Stomach (tissue), 9 donors: ENCODE results near the gene C1orf167. TPM values are rescaled to one million over a fixed set of nuclear protein-coding genes. Genes with fewer than 3 reads are reported as not detected.
A peak's percentile ranks its signal among the peaks of the same experiment; 100 is the strongest.

Experiments
- DNase-seq, 2 donors: peaks; one replicate each; pipeline versions ENCODE4 v3.0.0 to v3.0.0-alpha.2; 2013 to 2019
- H3K27ac ChIP-seq, 5 donors: fragments of 200-600 bp in 4 of 5; sonication (generic) in 4 of 5; one replicate each; pipeline ENCODE4 v1.5.1; 2013 to 2019; ENCODE audit warnings: mild to moderate bottlenecking in 1 of 5, moderate library complexity in 1 of 5
- H3K27me3 ChIP-seq, 3 donors: fragments of 200-600 bp; sonication (generic); one replicate each; pipeline ENCODE4 v1.5.1; 2017 to 2019; ENCODE audit warnings: mixed run types in 1 of 3
- H3K36me3 ChIP-seq, 4 donors: fragments of 200-600 bp; sonication (generic); 1 replicate in 3 of 4; 2 replicates in 1 of 4; pipeline ENCODE4 v1.5.1; 2016 to 2019
- H3K4me1 ChIP-seq, 4 donors: fragments of 200-600 bp; sonication (generic); one replicate each; pipeline ENCODE4 v1.5.1; 2016 to 2019
- H3K4me3 ChIP-seq, 4 donors: fragments of 200-600 bp; sonication (generic) in 3 of 4; one replicate each; pipeline ENCODE4 v1.5.1; 2016 to 2019; ENCODE audit warnings: mild to moderate bottlenecking in 1 of 4
- H3K9me3 ChIP-seq, 4 donors: fragments of 200-600 bp; sonication (generic); one replicate each; pipeline ENCODE4 v1.5.1; 2016 to 2019
- EP300 ChIP-seq: sonication (generic); formaldehyde crosslinking; IDR thresholded peaks from one replicate; pipeline ENCODE4 v1.6.1; 2017; ENCODE audit warnings: antibody characterized with exemption
- POLR2A ChIP-seq, 4 donors: fragments of 450-650 bp; IDR thresholded peaks; one replicate each; pipeline ENCODE4 v1.6.1; 2016; ENCODE audit warnings: antibody characterized with exemption in 4 of 4, control low read depth in 2 of 4, mild to moderate bottlenecking in 1 of 4, moderate library complexity in 1 of 4
- POLR2AphosphoS5 ChIP-seq, 3 donors: sonication (generic); formaldehyde crosslinking; IDR thresholded peaks; one replicate each; pipeline ENCODE4 v1.6.1; 2016; ENCODE audit warnings: antibody characterized with exemption in 3 of 3
- WGBS, 5 donors: extraction: QIAGEN DNeasy Blood & Tissue Kit in 3 of 5; methylation state at CpG; one replicate each; pipeline versions ENCODE4 v1.1.5 to v1.1.7; 2013 to 2018; 5-methylcytosine and 5-hydroxymethylcytosine counted together
- intact Hi-C: fragments of 100-400 bp; cut with DNase I; formaldehyde crosslinking; loops from one replicate; pipeline ENCODE4 v1.15.1; 2023; ENCODE audit warnings: low total_unique reads
- polyA plus RNA-seq, 3 donors: library from polyadenylated mRNA; stranded (reverse); fragments of 200-250 nt; gene quantifications; one replicate each; pipeline ENCODE4 v1.2.3, GENCODE V29; 2013
- total RNA-seq, 5 donors: library from RNA; depleted of rRNA; stranded (reverse); fragments of >200 nt; gene quantifications; one replicate each; pipeline versions ENCODE4 v1.1.0 to v1.2.3, GENCODE V29; 2014 to 2016
- TF ChIP-seq, protein P1 (sequence below), 7 experiments: fragments of 450-650 bp in 4 of 7; fragments of 200-600 bp in 3 of 7; sonication (generic) in 3 of 7; IDR thresholded peaks; one replicate each; pipeline ENCODE4 v1.5.1; 2016 to 2019; ENCODE audit warnings: antibody characterized with exemption in 7 of 7, control low read depth in 2 of 7, mild to moderate bottlenecking in 1 of 7
- donor health status: healthy with polysubstance abuse.
- donor health status: Bipolar disorder and iron deficiency.
- donor health status: healthy.

The C1orf167 gene
- total and polyA plus RNA-seq, 8 donors, result 1.6 to 4.7 (median 2.0) TPM; not detected in 5

DNA sequence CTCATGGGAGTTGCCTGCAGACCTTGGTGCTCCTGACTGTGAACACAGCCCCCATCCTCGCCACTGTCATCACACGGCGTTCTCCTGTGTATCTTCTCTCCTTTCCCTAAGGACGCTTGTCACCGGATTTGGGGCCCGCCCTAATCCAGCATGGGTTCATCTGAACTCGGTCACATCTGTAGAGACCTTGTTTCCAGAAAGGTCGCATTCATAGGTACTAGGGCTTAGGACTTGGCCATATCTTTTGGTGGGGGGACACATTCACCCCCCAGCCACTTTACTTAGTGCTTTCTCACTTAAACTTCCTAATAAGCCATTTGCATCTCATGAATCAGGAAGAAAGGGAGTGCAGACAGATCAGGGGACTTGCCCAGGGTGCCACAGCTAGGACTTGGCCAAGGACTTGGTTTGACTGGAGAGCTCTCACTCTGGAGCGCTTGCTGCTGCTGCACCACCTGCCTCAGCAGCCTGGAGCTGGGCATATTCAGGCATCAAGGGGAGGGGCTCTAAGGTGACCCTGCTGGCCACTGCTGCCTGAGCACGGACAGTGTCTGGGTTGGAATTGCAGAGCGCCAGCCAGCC lies 75.9 kb downstream of the C1orf167 start:
- Histone ChIP-seq H3K27me3 (no peaks in the 10 kb centered on the region), H3K9me3 (no peaks in the 10 kb centered on the region), H3K4me1 (peaks cover 0 to 20% (median 0%) of the 10 kb centered on the region in 4 donors), H3K36me3 (peaks cover 87 to 100% (median 99%) of the 10 kb centered on the region in 4 donors), H3K4me3 (no peak overlapping the region), H3K27ac (no peak overlapping the region)
- intact Hi-C loops, result loop anchor here (5.0 to 10.0 kb wide), 2 partner anchors 54 to 127 kb away; no protein-coding TSS in a partner anchor
- no peak for DNase-seq
- 86 to 91% (median 89%) methylated on average over 9 to 11 of the region's 11 CpGs for WGBS, 5 donors
- TF ChIP-seq EP300 (no peak), POLR2A (IDR thresholded peaks at IDR 0.05) (no peak), POLR2AphosphoS5 (IDR thresholded peaks at IDR 0.05) (no peak)
- TF ChIP-seq, protein P1, sequence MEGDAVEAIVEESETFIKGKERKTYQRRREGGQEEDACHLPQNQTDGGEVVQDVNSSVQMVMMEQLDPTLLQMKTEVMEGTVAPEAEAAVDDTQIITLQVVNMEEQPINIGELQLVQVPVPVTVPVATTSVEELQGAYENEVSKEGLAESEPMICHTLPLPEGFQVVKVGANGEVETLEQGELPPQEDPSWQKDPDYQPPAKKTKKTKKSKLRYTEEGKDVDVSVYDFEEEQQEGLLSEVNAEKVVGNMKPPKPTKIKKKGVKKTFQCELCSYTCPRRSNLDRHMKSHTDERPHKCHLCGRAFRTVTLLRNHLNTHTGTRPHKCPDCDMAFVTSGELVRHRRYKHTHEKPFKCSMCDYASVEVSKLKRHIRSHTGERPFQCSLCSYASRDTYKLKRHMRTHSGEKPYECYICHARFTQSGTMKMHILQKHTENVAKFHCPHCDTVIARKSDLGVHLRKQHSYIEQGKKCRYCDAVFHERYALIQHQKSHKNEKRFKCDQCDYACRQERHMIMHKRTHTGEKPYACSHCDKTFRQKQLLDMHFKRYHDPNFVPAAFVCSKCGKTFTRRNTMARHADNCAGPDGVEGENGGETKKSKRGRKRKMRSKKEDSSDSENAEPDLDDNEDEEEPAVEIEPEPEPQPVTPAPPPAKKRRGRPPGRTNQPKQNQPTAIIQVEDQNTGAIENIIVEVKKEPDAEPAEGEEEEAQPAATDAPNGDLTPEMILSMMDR (IDR thresholded peaks at IDR 0.05), result no peak

GRCh38 chr1:11838349-11839272 lies 76.6 kb downstream of the C1orf167 start:
- Histone ChIP-seq H3K27ac (no peak overlapping the region), H3K4me3 (no peak overlapping the region), H3K4me1 (peaks cover 0 to 25% (median 0%) of the 10 kb centered on the region in 4 donors), H3K9me3 (no peaks in the 10 kb centered on the region), H3K36me3 (peaks cover 79 to 100% (median 99%) of the 10 kb centered on the region in 4 donors), H3K27me3 (no peaks in the 10 kb centered on the region)
- DNase-seq, result peak; percentile 75 to 86
- no peak for TF ChIP-seq EP300
- peak in 1 of 3 donors; percentile 57 for TF ChIP-seq POLR2AphosphoS5 (IDR thresholded peaks at IDR 0.05)
- TF ChIP-seq, protein P1 (IDR thresholded peaks at IDR 0.05), result peak in 5 of 7 experiments; percentile 91 to 92 (median 92)
- no peak for TF ChIP-seq POLR2A (IDR thresholded peaks at IDR 0.05)
- intact Hi-C loops, result loop anchor here (5.0 to 10.0 kb wide), 2 partner anchors 54 to 126 kb away; no protein-coding TSS in a partner anchor
- WGBS, 5 donors, result 57 to 69% (median 65%) methylated on average over 34 to 40 of the region's 40 CpGs

Other genes with a start within 250 kb of the C1orf167 start
- gene FBXO2, start 107.8 kb upstream of the C1orf167 start, total RNA-seq, result 10 to 100 TPM in 1 of 5 donors, 1 to 10 TPM in 2, not detected in 2; 2.5 to 12.5 (median 5.0) TPM
- gene FBXO2, start 107.8 kb upstream of the C1orf167 start, polyA plus RNA-seq, result 10 to 100 TPM in 2 of 3 donors, 1 to 10 TPM in 1; 5.5 to 16.7 (median 15.4) TPM
- 10 to 100 TPM in 2 of 5 donors, 1 to 10 TPM in 3; 3.6 to 54.8 (median 9.0) TPM for gene FBXO44, start 107.3 kb upstream of the C1orf167 start, total RNA-seq
- gene FBXO44, start 107.3 kb upstream of the C1orf167 start, polyA plus RNA-seq, result 10 to 100 TPM in 2 of 3 donors, 1 to 10 TPM in 1; 7.6 to 22.7 (median 17.0) TPM
- gene FBXO6, start 98.0 kb upstream of the C1orf167 start, total RNA-seq, result 1 to 10 TPM in 4 of 5 donors, not detected in 1; 1.2 to 9.1 (median 7.1) TPM
- 10 to 100 TPM; 14.1 to 15.7 (median 15.0) TPM for gene FBXO6, start 98.0 kb upstream of the C1orf167 start, polyA plus RNA-seq
- gene MAD2L2, start 81.0 kb upstream of the C1orf167 start, total RNA-seq, result 10 to 100 TPM in 3 of 5 donors, 1 to 10 TPM in 2; 7.2 to 23.9 (median 14.3) TPM
- 10 to 100 TPM; 45.6 to 54.4 (median 47.3) TPM for gene MAD2L2, start 81.0 kb upstream of the C1orf167 start, polyA plus RNA-seq
- gene DRAXIN, start 70.5 kb upstream of the C1orf167 start, total RNA-seq, result under 1 TPM in 1 of 5 donors, not detected in 4; 0.18 TPM
- gene DRAXIN, start 70.5 kb upstream of the C1orf167 start, polyA plus RNA-seq, result under 1 TPM in 2 of 3 donors, not detected in 1; 0.03 to 0.06 TPM
- 10 to 100 TPM in 4 of 5 donors, 1 to 10 TPM in 1; 4.1 to 76.3 (median 21.6) TPM for gene AGTRAP, start 26.1 kb upstream of the C1orf167 start, total RNA-seq
- 10 to 100 TPM; 27.8 to 60.3 (median 32.6) TPM for gene AGTRAP, start 26.1 kb upstream of the C1orf167 start, polyA plus RNA-seq
- gene MTHFR, start 43.8 kb downstream of the C1orf167 start, total RNA-seq, result 100 to 1,000 TPM in 2 of 5 donors, 10 to 100 TPM in 3; 42.0 to 171 (median 75.6) TPM
- 1 to 10 TPM; 5.3 to 8.9 (median 5.5) TPM for gene MTHFR, start 43.8 kb downstream of the C1orf167 start, polyA plus RNA-seq
- 10 to 100 TPM in 4 of 5 donors, 1 to 10 TPM in 1; 4.9 to 49.6 (median 14.6) TPM for gene CLCN6, start 44.0 kb downstream of the C1orf167 start, total RNA-seq
- gene CLCN6, start 44.0 kb downstream of the C1orf167 start, polyA plus RNA-seq, result 1 to 10 TPM; 4.1 to 6.2 (median 4.1) TPM
- 1 to 10 TPM in 2 of 5 donors, not detected in 3; 4.2 to 7.2 TPM for gene NPPA, start 85.6 kb downstream of the C1orf167 start, total RNA-seq
- 1 to 10 TPM in 2 of 3 donors, under 1 TPM in 1; 0.48 to 2.7 (median 2.0) TPM for gene NPPA, start 85.6 kb downstream of the C1orf167 start, polyA plus RNA-seq
- gene NPPB, start 96.8 kb downstream of the C1orf167 start, total RNA-seq, result 1 to 10 TPM in 1 of 5 donors, not detected in 4; 1.6 TPM
- 10 to 100 TPM in 1 of 3 donors, 1 to 10 TPM in 2; 1.0 to 12.8 (median 3.9) TPM for gene NPPB, start 96.8 kb downstream of the C1orf167 start, polyA plus RNA-seq
- gene KIAA2013, start 164.2 kb downstream of the C1orf167 start, total RNA-seq, result 100 to 1,000 TPM in 2 of 5 donors, 10 to 100 TPM in 3; 21.0 to 525 (median 70.0) TPM
- gene KIAA2013, start 164.2 kb downstream of the C1orf167 start, polyA plus RNA-seq, result 10 to 100 TPM; 14.4 to 28.9 (median 15.5) TPM
- gene PLOD1, start 172.5 kb downstream of the C1orf167 start, total RNA-seq, result 10 to 100 TPM in 4 of 5 donors, 1 to 10 TPM in 1; 8.2 to 56.2 (median 39.4) TPM
- 10 to 100 TPM in 2 of 3 donors, 1 to 10 TPM in 1; 9.8 to 39.5 (median 31.1) TPM for gene PLOD1, start 172.5 kb downstream of the C1orf167 start, polyA plus RNA-seq
- gene MFN2, start 218.3 kb downstream of the C1orf167 start, total RNA-seq, result 10 to 100 TPM; 46.6 to 68.0 (median 53.6) TPM
- gene MFN2, start 218.3 kb downstream of the C1orf167 start, polyA plus RNA-seq, result 10 to 100 TPM; 31.2 to 41.9 (median 37.4) TPM